ENCODE results near the gene WDR89.

- TF ChIP-seq, protein P1, sequence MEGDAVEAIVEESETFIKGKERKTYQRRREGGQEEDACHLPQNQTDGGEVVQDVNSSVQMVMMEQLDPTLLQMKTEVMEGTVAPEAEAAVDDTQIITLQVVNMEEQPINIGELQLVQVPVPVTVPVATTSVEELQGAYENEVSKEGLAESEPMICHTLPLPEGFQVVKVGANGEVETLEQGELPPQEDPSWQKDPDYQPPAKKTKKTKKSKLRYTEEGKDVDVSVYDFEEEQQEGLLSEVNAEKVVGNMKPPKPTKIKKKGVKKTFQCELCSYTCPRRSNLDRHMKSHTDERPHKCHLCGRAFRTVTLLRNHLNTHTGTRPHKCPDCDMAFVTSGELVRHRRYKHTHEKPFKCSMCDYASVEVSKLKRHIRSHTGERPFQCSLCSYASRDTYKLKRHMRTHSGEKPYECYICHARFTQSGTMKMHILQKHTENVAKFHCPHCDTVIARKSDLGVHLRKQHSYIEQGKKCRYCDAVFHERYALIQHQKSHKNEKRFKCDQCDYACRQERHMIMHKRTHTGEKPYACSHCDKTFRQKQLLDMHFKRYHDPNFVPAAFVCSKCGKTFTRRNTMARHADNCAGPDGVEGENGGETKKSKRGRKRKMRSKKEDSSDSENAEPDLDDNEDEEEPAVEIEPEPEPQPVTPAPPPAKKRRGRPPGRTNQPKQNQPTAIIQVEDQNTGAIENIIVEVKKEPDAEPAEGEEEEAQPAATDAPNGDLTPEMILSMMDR (conservative IDR thresholded peaks at IDR 0.05; ENCODE audit: low read length), result no peak
- no peak for TF ChIP-seq EZH2phosphoT487 (IDR thresholded peaks at IDR 0.05; ENCODE audit: borderline replicate concordance, low read depth, low read length)
These were observed 3.1 kb upstream of the WDR89 start for GRCh38 chr14:63644741-63645140.
